NK-92 (cell line): ENCODE results near the gene CSTPP1.
"Not testable (repeated sequence)": the region's sequence is repeated elsewhere in the genome, so short reads cannot be mapped to it uniquely, and the experiment has no call there.

Experiments used
- DNase-seq: peaks from one replicate; lab custom pipeline; 2025; ENCODE audit not compliant: unreplicated experiment; lab: John Stamatoyannopoulos, UW

CSTPP1 gene

GRCh38 chr11:46952553-46952952, 16.0 kb downstream of the CSTPP1 start:
- no peak for DNase-seq

- DNase-seq, result no peak
Observed at GRCh38 chr11:46953093-46953492, 16.5 kb downstream of the CSTPP1 start.

GRCh38 chr11:46958777-46959176, 22.2 kb downstream of the CSTPP1 start:
- DNase-seq, result no peak

- no peak for DNase-seq
Observed at GRCh38 chr11:46961041-46961440, 24.5 kb downstream of the CSTPP1 start.

- not testable (repeated sequence) for DNase-seq
Observed at GRCh38 chr11:46961886-46962285, 25.3 kb downstream of the CSTPP1 start.

GRCh38 chr11:46963844-46964243, 27.3 kb downstream of the CSTPP1 start:
- DNase-seq, result no peak

GRCh38 chr11:46966773-46967172, 30.2 kb downstream of the CSTPP1 start:
- DNase-seq, result no peak

- DNase-seq, result no peak
Observed at GRCh38 chr11:46967962-46968361, 31.4 kb downstream of the CSTPP1 start.

- DNase-seq, result no peak
Observed at GRCh38 chr11:46969379-46969778, 32.8 kb downstream of the CSTPP1 start.

- no peak for DNase-seq
Observed at GRCh38 chr11:46970913-46971625, 34.5 kb downstream of the CSTPP1 start.

- no peak for DNase-seq
Observed at GRCh38 chr11:46972343-46972742, 35.8 kb downstream of the CSTPP1 start.

GRCh38 chr11:46972821-46973220, 36.3 kb downstream of the CSTPP1 start:
- DNase-seq, result no peak

- no peak for DNase-seq
Observed at GRCh38 chr11:46976182-46976854, 39.8 kb downstream of the CSTPP1 start.

- no peak for DNase-seq
Observed at GRCh38 chr11:46977038-46977813, 40.7 kb downstream of the CSTPP1 start.

- no peak for DNase-seq
Observed at GRCh38 chr11:46978005-46978491, 41.5 kb downstream of the CSTPP1 start.

- DNase-seq, result no peak
Observed at GRCh38 chr11:46979358-46979757, 42.8 kb downstream of the CSTPP1 start.

- DNase-seq, result no peak
Observed at GRCh38 chr11:46981436-46981835, 44.9 kb downstream of the CSTPP1 start.

- DNase-seq, result no peak
Observed at GRCh38 chr11:46982797-46983452, 46.4 kb downstream of the CSTPP1 start.

- no peak for DNase-seq
Observed at GRCh38 chr11:46983598-46983997, 47.0 kb downstream of the CSTPP1 start.

GRCh38 chr11:46984548-46984947, 48.0 kb downstream of the CSTPP1 start:
- no peak for DNase-seq

GRCh38 chr11:46984987-46985386, 48.4 kb downstream of the CSTPP1 start:
- DNase-seq, result no peak
